ENCODE results near the gene TMEM145. TPM values are rescaled to one million over a fixed set of nuclear protein-coding genes. Genes with fewer than 3 reads are reported as not detected.

The TMEM145 gene
- total RNA-seq, 4 donors from 2014 or later = not detected

- 49% methylated on average over 17 of the region's 28 CpGs for whole genome bisulfite sequencing
- no peaks in the 10 kb centered on the region for H3K9me3 ChIP-seq
- TF ChIP-seq CTCF (IDR thresholded peaks at IDR 0.05) (no peak), EP300 (IDR thresholded peaks at IDR 0.05) (no peak), POLR2AphosphoS5 (IDR thresholded peaks at IDR 0.05) (no peak), POLR2A (IDR thresholded peaks at IDR 0.05; ENCODE audit: low read depth) (no peak)
Measured at GRCh38 chr19:42316223-42317211, 3.4 kb downstream of the TMEM145 start.

GRCh38 chr19:42317535-42317934, 4.4 kb downstream of the TMEM145 start:
- H3K27ac ChIP-seq (replicated peaks in 1 of 4) = no peak overlapping the region
- no peak for DNase-seq (ENCODE audit: extremely low spot score)
- intact Hi-C loops (cut with DNase I) = no loop called here
- no peaks in the 10 kb centered on the region for H3K9me3 ChIP-seq
- no peaks in the 10 kb centered on the region for H3K36me3 ChIP-seq
- H3K4me1 ChIP-seq = peaks cover 11 to 19% (median 16%) of the 10 kb centered on the region in 4 donors
- WGBS = 95% methylated on average over 11 of the region's 13 CpGs
- TF ChIP-seq POLR2AphosphoS5 (IDR thresholded peaks at IDR 0.05) = no peak
- no peak for TF ChIP-seq EP300 (IDR thresholded peaks at IDR 0.05)
- no peak for TF ChIP-seq CTCF (IDR thresholded peaks at IDR 0.05)
- no peak for TF ChIP-seq POLR2A (IDR thresholded peaks at IDR 0.05; ENCODE audit: low read depth)
- H3K4me3 ChIP-seq = no peak overlapping the region
- peaks cover 0 to 29% (median 8%) of the 10 kb centered on the region in 4 donors for H3K27me3 ChIP-seq

More at GRCh38 chr19:42316223-42317211, 3.4 kb downstream of the TMEM145 start:
- H3K27me3 ChIP-seq = peaks cover 0 to 29% (median 9%) of the 10 kb centered on the region in 4 donors
- no peak overlapping the region for H3K4me3 ChIP-seq
- intact Hi-C loops (cut with DNase I) = no loop called here
- no peaks in the 10 kb centered on the region for H3K36me3 ChIP-seq
- peaks cover 12 to 20% (median 17%) of the 10 kb centered on the region in 4 donors for H3K4me1 ChIP-seq
- H3K27ac ChIP-seq (replicated peaks in 1 of 4) = no peak overlapping the region
- no peak for DNase-seq (ENCODE audit: extremely low spot score)

GRCh38 chr19:42322305-42322704, 9.2 kb downstream of the TMEM145 start:
- H3K4me1 ChIP-seq = peaks cover 24 to 33% (median 32%) of the 10 kb centered on the region in 4 donors
- intact Hi-C loops (cut with DNase I) = loop anchor here (10.0 kb wide), 1 partner anchor 188 kb away; the partner anchor contains the start of gene POU2F2

GRCh38 chr19:42323473-42323851, 10.4 kb downstream of the TMEM145 start:
- no peak for DNase-seq (ENCODE audit: extremely low spot score)
- intact Hi-C loops (cut with DNase I) = loop anchor here (10.0 kb wide), 1 partner anchor 189 kb away; the partner anchor contains the start of gene POU2F2
- 19% methylated on average over 17 of the region's 29 CpGs for WGBS

More at GRCh38 chr19:42322305-42322704, 9.2 kb downstream of the TMEM145 start:
- H3K36me3 ChIP-seq = no peaks in the 10 kb centered on the region
- DNase-seq (ENCODE audit: extremely low spot score) = no peak
- no peaks in the 10 kb centered on the region for H3K9me3 ChIP-seq
- 68% methylated on average over 9 of the region's 9 CpGs for WGBS
- H3K27ac ChIP-seq (replicated peaks in 1 of 4) = no peak overlapping the region
- H3K27me3 ChIP-seq = peaks cover 9 to 33% (median 19%) of the 10 kb centered on the region in 4 donors
- H3K4me3 ChIP-seq = no peak overlapping the region
- TF ChIP-seq EP300 (IDR thresholded peaks at IDR 0.05) = no peak
- TF ChIP-seq POLR2AphosphoS5 (IDR thresholded peaks at IDR 0.05) = no peak
- no peak for TF ChIP-seq CTCF (IDR thresholded peaks at IDR 0.05)
- TF ChIP-seq POLR2A (IDR thresholded peaks at IDR 0.05; ENCODE audit: low read depth) = no peak

More at GRCh38 chr19:42323473-42323851, 10.4 kb downstream of the TMEM145 start:
- H3K9me3 ChIP-seq = no peaks in the 10 kb centered on the region
- peaks cover 31 to 44% (median 43%) of the 10 kb centered on the region in 4 donors for H3K4me1 ChIP-seq
- peaks cover 9 to 33% (median 19%) of the 10 kb centered on the region in 4 donors for H3K27me3 ChIP-seq
- TF ChIP-seq POLR2A (IDR thresholded peaks at IDR 0.05; ENCODE audit: low read depth) (no peak), POLR2AphosphoS5 (IDR thresholded peaks at IDR 0.05) (no peak), CTCF (IDR thresholded peaks at IDR 0.05) (no peak), EP300 (IDR thresholded peaks at IDR 0.05) (no peak)
- H3K36me3 ChIP-seq = no peaks in the 10 kb centered on the region
- no peak overlapping the region for H3K4me3 ChIP-seq
- no peak overlapping the region for H3K27ac ChIP-seq (replicated peaks in 1 of 4)

Data from esophagus muscularis mucosa (tissue), 4 donors.